Fibroblast of lung (primary cell): Measurements from ENCODE around the gene HCST. TPM values are rescaled to one million over a fixed set of nuclear protein-coding genes. Genes with fewer than 3 reads are reported as not detected.

Experiments used
- DNase-seq, 2 donors: peaks; one replicate each; pipeline versions ENCODE4 v3.0.0 to v3.0.0-alpha.2; 2010; ENCODE audit warnings: low read depth in 2 of 2
- H2AFZ ChIP-seq: 2 replicates; pipeline ENCODE4 v1.5.1; 2012; ENCODE audit warnings: low read length, control low read depth, inconsistent platforms
- H3K27ac ChIP-seq: 2 replicates; pipeline ENCODE4 v1.5.1; 2011; ENCODE audit warnings: low read length, control low read depth; ENCODE audit not compliant: insufficient read depth
- H3K27me3 ChIP-seq: 2 replicates; pipeline ENCODE4 v1.5.1; 2011; ENCODE audit warnings: mild to moderate bottlenecking, low read length; ENCODE audit not compliant: control insufficient read depth, insufficient read depth
- H3K36me3 ChIP-seq: 2 replicates; pipeline ENCODE4 v1.5.1; 2011; ENCODE audit warnings: low read length; ENCODE audit not compliant: control insufficient read depth, insufficient read depth
- H3K4me1 ChIP-seq: 2 replicates; pipeline ENCODE4 v1.5.1; 2011; ENCODE audit warnings: low read length; ENCODE audit not compliant: control insufficient read depth, insufficient read depth; ENCODE audit errors: extremely low read depth
- H3K4me2 ChIP-seq: 2 replicates; pipeline ENCODE4 v1.5.1; 2011; ENCODE audit warnings: low read length, control low read depth; ENCODE audit not compliant: insufficient read depth; ENCODE audit errors: extremely low read depth
- H3K4me3 ChIP-seq, 4 experiments: fragments of 200-600 bp in 1 of 4; sonication (generic) in 1 of 4; replicated peaks in 1 of 4; 2 replicates each; pipeline ENCODE4 v1.5.1; 2011 to 2016; ENCODE audit warnings: low read length in 4 of 4, low read depth in 3 of 4, mild to moderate bottlenecking in 3 of 4, control low read depth in 2 of 4, inconsistent platforms in 1 of 4, mixed read lengths in 1 of 4; ENCODE audit not compliant: insufficient read depth in 1 of 4; ENCODE audit errors: control extremely low read depth in 1 of 4
- H3K79me2 ChIP-seq: 2 replicates; pipeline ENCODE4 v1.5.1; 2012; ENCODE audit warnings: mild to moderate bottlenecking, low read length, inconsistent platforms; ENCODE audit not compliant: control insufficient read depth, insufficient read depth
- H3K9ac ChIP-seq: 2 replicates; pipeline ENCODE4 v1.5.1; 2011; ENCODE audit warnings: mild to moderate bottlenecking, low read length, control low read depth; ENCODE audit not compliant: insufficient read depth
- H3K9me3 ChIP-seq: 2 replicates; pipeline ENCODE4 v1.5.1; 2012; ENCODE audit warnings: low read depth, low read length; ENCODE audit not compliant: control insufficient read depth, insufficient read depth
- H4K20me1 ChIP-seq: 2 replicates; pipeline ENCODE4 v1.5.1; 2011; ENCODE audit warnings: low read length; ENCODE audit not compliant: control insufficient read depth, insufficient read depth; ENCODE audit errors: extremely low read depth
- CTCF ChIP-seq, 2 donors: IDR thresholded peaks in 1 of 2; conservative IDR thresholded peaks in 1 of 2; 1 replicate in 1 of 2; 2 replicates in 1 of 2; pipeline ENCODE4 v1.5.1; 2011 to 2012; ENCODE audit warnings: low read length in 2 of 2, control low read depth in 1 of 2, inconsistent platforms in 1 of 2, low read depth in 1 of 2, mild to moderate bottlenecking in 1 of 2
- EZH2 ChIP-seq: IDR thresholded peaks from 2 replicates; pipeline ENCODE4 v1.5.1; 2012; ENCODE audit warnings: low read length, control low read depth, mild to moderate bottlenecking; ENCODE audit errors: missing control alignments
- polyA plus RNA-seq, 2 donors: library from polyadenylated mRNA; depleted of rRNA in 1 of 2; stranded (reverse) in 1 of 2; unstranded in 1 of 2; fragments of >200 nt; gene quantifications; 2 replicates each; pipeline ENCODE4 v1.2.1, GENCODE V29; 2011 to 2012; ENCODE audit warnings: missing spikeins in 1 of 2
- total RNA-seq: library from RNA; depleted of rRNA; stranded (reverse); fragments of >200 nt; gene quantifications from 2 replicates; pipeline ENCODE4 v1.2.1, GENCODE V29; 2014

The HCST gene
- total and polyA plus RNA-seq, 2 donors (not counting 1 experiment from before 2014, with no cell fraction given) = 0.14 to 2.0 TPM

GRCh38 chr19:35863018-35863417 lies 39.3 kb upstream of the HCST start:
- H3K27ac ChIP-seq = no peak overlapping the region
- H3K4me2 ChIP-seq = no peak overlapping the region
- H3K36me3 ChIP-seq = no peaks in the 10 kb centered on the region
- H3K9ac ChIP-seq = no peak overlapping the region
- H3K4me1 ChIP-seq = no peaks in the 10 kb centered on the region
- TF ChIP-seq EZH2 (no peak), CTCF (conservative IDR thresholded peaks at IDR 0.05 in 1 of 2, IDR thresholded peaks at IDR 0.05 in 1 of 2; ENCODE audit: low read depth in 1 of 2, low read length in 2 of 2) (no peak)
- H3K4me3 ChIP-seq = no peak overlapping the region
- no peaks in the 10 kb centered on the region for H3K9me3 ChIP-seq
- H2AFZ ChIP-seq = no peak overlapping the region
- H3K27me3 ChIP-seq = peaks cover 43% of the 10 kb centered on the region
- no peak for DNase-seq
- H3K79me2 ChIP-seq = no peaks in the 10 kb centered on the region
- no peaks in the 10 kb centered on the region for H4K20me1 ChIP-seq

- H3K4me1 ChIP-seq = peaks cover 12% of the 10 kb centered on the region
- no peaks in the 10 kb centered on the region for H4K20me1 ChIP-seq
- no peaks in the 10 kb centered on the region for H3K36me3 ChIP-seq
- peak within 1 kb of the TSS; percentile 6 to 47 (median 18) for H3K4me3 ChIP-seq
- no peaks in the 10 kb centered on the region for H3K79me2 ChIP-seq
- H3K4me2 ChIP-seq = peak within 1 kb of the TSS; percentile 71
- no peak for TF ChIP-seq EZH2
- TF ChIP-seq CTCF (conservative IDR thresholded peaks at IDR 0.05 in 1 of 2, IDR thresholded peaks at IDR 0.05 in 1 of 2; ENCODE audit: low read depth in 1 of 2, low read length in 2 of 2) = no peak
- peaks cover 17% of the 10 kb centered on the region for H3K27me3 ChIP-seq
- no peaks in the 10 kb centered on the region for H3K9me3 ChIP-seq
- H3K27ac ChIP-seq = no peak within 1 kb of the TSS
- DNase-seq = peak in 1 of 2 donors; percentile 53
- H2AFZ ChIP-seq = no peak within 1 kb of the TSS
- H3K9ac ChIP-seq = no peak within 1 kb of the TSS
Measured at GRCh38 chr19:35868172-35868822, 34.0 kb upstream of the HCST start, which contains the start of gene APLP1. Gene APLP1, plus strand, starts transcription at chr19:35868574. Its CDS starts 63 bp downstream, at chr19:35868637.

- Histone ChIP-seq H3K4me1 (peaks cover 12% of the 10 kb centered on the region), H3K9ac (no peak overlapping the region), H3K9me3 (no peaks in the 10 kb centered on the region), H4K20me1 (no peaks in the 10 kb centered on the region), H3K27me3 (peaks cover 17% of the 10 kb centered on the region), H3K27ac (no peak overlapping the region), H3K4me2 (peak overlapping the region; percentile 51), H2AFZ (no peak overlapping the region), H3K4me3 (peak overlapping the region; percentile 6 to 47 (median 18)), H3K79me2 (no peaks in the 10 kb centered on the region), H3K36me3 (no peaks in the 10 kb centered on the region)
- TF ChIP-seq CTCF (conservative IDR thresholded peaks at IDR 0.05 in 1 of 2, IDR thresholded peaks at IDR 0.05 in 1 of 2; ENCODE audit: low read depth in 1 of 2, low read length in 2 of 2) (no peak), EZH2 (no peak)
- DNase-seq = no peak
Measured at GRCh38 chr19:35868823-35869326, 33.5 kb upstream of the HCST start.
